H7 (cell line): ENCODE data around the gene ANKS1B. TPM values are rescaled to one million over a fixed set of nuclear protein-coding genes. Genes with fewer than 3 reads are reported as not detected.
A peak's percentile ranks its signal among the peaks of the same experiment; 100 is the strongest.

Experiments used
- DNase-seq: peaks from one replicate; pipeline ENCODE4 v3.0.0; 2012
- H3K27me3 ChIP-seq: 2 replicates; pipeline ENCODE4 v1.6.0; 2011; ENCODE audit warnings: mild to moderate bottlenecking, low read length; ENCODE audit not compliant: control insufficient read depth, insufficient read depth
- H3K36me3 ChIP-seq: replicated peaks from 2 replicates; pipeline ENCODE4 v1.5.1; 2011; ENCODE audit warnings: low read length; ENCODE audit not compliant: control insufficient read depth, insufficient read depth
- H3K4me3 ChIP-seq: 2 replicates; pipeline ENCODE4 v1.5.1; 2011; ENCODE audit warnings: low read depth, mild to moderate bottlenecking, control low read depth, low read length, moderate library complexity; ENCODE audit not compliant: insufficient read depth
- total RNA-seq: library from RNA; depleted of rRNA; stranded (reverse); fragments of >200 nt; shearing (Covaris generic); gene quantifications from 2 replicates; pipeline ENCODE4 v1.2.3, GENCODE V29; 2014

ANKS1B gene
- total RNA-seq, 1 experiment from 2014 or later: 3.5 TPM

- peak; percentile 67 for DNase-seq
- H3K27me3 ChIP-seq: no peaks in the 10 kb centered on the region
- no peaks in the 10 kb centered on the region for H3K36me3 ChIP-seq
- H3K4me3 ChIP-seq: no peak overlapping the region
These were observed 1075.0 kb downstream of the ANKS1B start for GRCh38 chr12:98909746-98910145.

- H3K36me3 ChIP-seq: no peaks in the 10 kb centered on the region
- H3K4me3 ChIP-seq: no peak overlapping the region
- DNase-seq: no peak
- no peaks in the 10 kb centered on the region for H3K27me3 ChIP-seq
These were observed 1075.9 kb downstream of the ANKS1B start for GRCh38 chr12:98908866-98909265.

- Histone ChIP-seq H3K4me3 (no peak overlapping the region), H3K27me3 (no peaks in the 10 kb centered on the region; the same call in 1 of the 2 replicates), H3K36me3 (no peaks in the 10 kb centered on the region)
- no peak for DNase-seq
These were observed 1080.9 kb downstream of the ANKS1B start for GRCh38 chr12:98903875-98904274.

GRCh38 chr12:98901189-98901588, 1083.5 kb downstream of the ANKS1B start:
- DNase-seq: no peak
- H3K27me3 ChIP-seq: peaks cover 8% of the 10 kb centered on the region
- no peaks in the 10 kb centered on the region for H3K36me3 ChIP-seq
- no peak overlapping the region for H3K4me3 ChIP-seq

- peak; percentile 50 for DNase-seq
These were observed 1087.8 kb downstream of the ANKS1B start for GRCh38 chr12:98896938-98897337.

GRCh38 chr12:98895086-98895651, 1089.6 kb downstream of the ANKS1B start:
- peaks cover 51% of the 10 kb centered on the region for H3K27me3 ChIP-seq
- no peaks in the 10 kb centered on the region for H3K36me3 ChIP-seq
- peak; percentile 82 for DNase-seq
- H3K4me3 ChIP-seq: peak overlapping the region; percentile 43

More at GRCh38 chr12:98896938-98897337, 1087.8 kb downstream of the ANKS1B start:
- Histone ChIP-seq H3K36me3 (no peaks in the 10 kb centered on the region), H3K4me3 (no peak overlapping the region), H3K27me3 (peaks cover 46% of the 10 kb centered on the region)

- peak; percentile 78 for DNase-seq
- Histone ChIP-seq H3K27me3 (peaks cover 51% of the 10 kb centered on the region), H3K4me3 (peak overlapping the region; percentile 46), H3K36me3 (no peaks in the 10 kb centered on the region)
These were observed 1090.2 kb downstream of the ANKS1B start for GRCh38 chr12:98894412-98895085.

- H3K27me3 ChIP-seq: peaks cover 51% of the 10 kb centered on the region
- peak overlapping the region; percentile 46 for H3K4me3 ChIP-seq
- DNase-seq: peak; percentile 38
- no peaks in the 10 kb centered on the region for H3K36me3 ChIP-seq
These were observed 1090.9 kb downstream of the ANKS1B start for GRCh38 chr12:98893675-98894411.

GRCh38 chr12:98893126-98893674, 1091.5 kb downstream of the ANKS1B start:
- no peak overlapping the region for H3K4me3 ChIP-seq
- H3K27me3 ChIP-seq: peaks cover 51% of the 10 kb centered on the region
- no peaks in the 10 kb centered on the region for H3K36me3 ChIP-seq
- no peak for DNase-seq

GRCh38 chr12:98885778-98886177, 1099.0 kb downstream of the ANKS1B start:
- Histone ChIP-seq H3K36me3 (no peaks in the 10 kb centered on the region), H3K27me3 (peaks cover 2% of the 10 kb centered on the region; the same call in 1 of the 2 replicates), H3K4me3 (no peak overlapping the region)
- DNase-seq: peak; percentile 33

- no peak overlapping the region for H3K4me3 ChIP-seq
- H3K36me3 ChIP-seq: no peaks in the 10 kb centered on the region
- no peaks in the 10 kb centered on the region for H3K27me3 ChIP-seq
- no peak for DNase-seq
These were observed 1101.5 kb downstream of the ANKS1B start for GRCh38 chr12:98883231-98883630.

- Histone ChIP-seq H3K36me3 (no peaks in the 10 kb centered on the region), H3K27me3 (no peaks in the 10 kb centered on the region), H3K4me3 (no peak overlapping the region)
- DNase-seq: no peak
These were observed 1102.2 kb downstream of the ANKS1B start for GRCh38 chr12:98882526-98882925.

GRCh38 chr12:98873776-98874175, 1111.0 kb downstream of the ANKS1B start:
- Histone ChIP-seq H3K36me3 (no peaks in the 10 kb centered on the region), H3K4me3 (no peak overlapping the region), H3K27me3 (no peaks in the 10 kb centered on the region)
- no peak for DNase-seq

- Histone ChIP-seq H3K27me3 (no peaks in the 10 kb centered on the region), H3K4me3 (no peak overlapping the region), H3K36me3 (no peaks in the 10 kb centered on the region)
- DNase-seq: no peak
These were observed 1114.2 kb downstream of the ANKS1B start for GRCh38 chr12:98870504-98870903.
